ENCODE results near the gene PRLR. TPM values are rescaled to one million over a fixed set of nuclear protein-coding genes. Genes with fewer than 3 reads are reported as not detected.
"Not testable (repeated sequence)": the region's sequence is repeated elsewhere in the genome, so short reads cannot be mapped to it uniquely, and the experiment has no call there.

The PRLR gene
- total and polyA plus RNA-seq, 2 experiments from 2014 or later: 21.8 to 99.8 TPM

DNA sequence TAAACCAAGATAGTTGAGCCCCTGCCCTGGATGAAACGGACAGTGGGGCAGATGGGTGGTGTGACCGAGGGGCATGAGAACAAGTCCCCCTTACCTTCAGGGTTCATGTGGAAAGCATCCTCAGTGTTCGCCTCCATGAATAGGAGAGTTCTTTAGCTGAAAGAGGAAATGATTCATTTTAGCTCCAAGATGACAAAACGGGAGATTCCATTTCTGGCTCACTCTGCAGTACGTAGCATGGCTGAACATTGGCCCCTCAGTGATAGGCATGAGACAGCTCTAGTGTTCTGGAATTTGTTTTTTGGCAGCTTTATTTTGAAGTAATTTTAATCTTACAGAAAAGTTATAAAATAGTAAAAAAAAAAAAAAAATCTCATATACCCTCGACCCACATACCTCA is 112.3 kb downstream of the PRLR start:
- no peaks in the 10 kb centered on the region for H4K20me1 ChIP-seq (ENCODE audit: insufficient read depth, poor library complexity, severe bottlenecking)
- H3K36me3 ChIP-seq (replicated peaks; ENCODE audit: insufficient read depth, low read depth): no peaks in the 10 kb centered on the region
- WGBS (ENCODE audit: low lambda C conversion rate, missing lambda C conversion rate): 90% methylated on average over 6 of the region's 6 CpGs
- H3K9me3 ChIP-seq (ENCODE audit: low read depth): no peaks in the 10 kb centered on the region
- TF ChIP-seq EZH2 (IDR thresholded peaks at IDR 0.05; ENCODE audit: borderline replicate concordance) (no peak), EZH2phosphoT487 (IDR thresholded peaks at IDR 0.05; ENCODE audit: low read depth, severe bottlenecking, unreplicated experiment) (no peak)
- TF ChIP-seq, protein P1, sequence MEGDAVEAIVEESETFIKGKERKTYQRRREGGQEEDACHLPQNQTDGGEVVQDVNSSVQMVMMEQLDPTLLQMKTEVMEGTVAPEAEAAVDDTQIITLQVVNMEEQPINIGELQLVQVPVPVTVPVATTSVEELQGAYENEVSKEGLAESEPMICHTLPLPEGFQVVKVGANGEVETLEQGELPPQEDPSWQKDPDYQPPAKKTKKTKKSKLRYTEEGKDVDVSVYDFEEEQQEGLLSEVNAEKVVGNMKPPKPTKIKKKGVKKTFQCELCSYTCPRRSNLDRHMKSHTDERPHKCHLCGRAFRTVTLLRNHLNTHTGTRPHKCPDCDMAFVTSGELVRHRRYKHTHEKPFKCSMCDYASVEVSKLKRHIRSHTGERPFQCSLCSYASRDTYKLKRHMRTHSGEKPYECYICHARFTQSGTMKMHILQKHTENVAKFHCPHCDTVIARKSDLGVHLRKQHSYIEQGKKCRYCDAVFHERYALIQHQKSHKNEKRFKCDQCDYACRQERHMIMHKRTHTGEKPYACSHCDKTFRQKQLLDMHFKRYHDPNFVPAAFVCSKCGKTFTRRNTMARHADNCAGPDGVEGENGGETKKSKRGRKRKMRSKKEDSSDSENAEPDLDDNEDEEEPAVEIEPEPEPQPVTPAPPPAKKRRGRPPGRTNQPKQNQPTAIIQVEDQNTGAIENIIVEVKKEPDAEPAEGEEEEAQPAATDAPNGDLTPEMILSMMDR (IDR thresholded peaks at IDR 0.05; ENCODE audit: poor library complexity): no peak
- no peaks in the 10 kb centered on the region for H3K9me2 ChIP-seq (replicated peaks; ENCODE audit: insufficient read depth)
- H3K27me3 ChIP-seq: no peaks in the 10 kb centered on the region
- no peak for DNase-seq (ENCODE audit: low spot score)
- peaks cover 16% of the 10 kb centered on the region for H3K79me2 ChIP-seq
- H2AFZ ChIP-seq: no peak overlapping the region
- no peak overlapping the region for H3K4me3 ChIP-seq
- H3K4me1 ChIP-seq (ENCODE audit: insufficient read depth): no peaks in the 10 kb centered on the region
- no peak overlapping the region for H3K4me2 ChIP-seq
- no peak overlapping the region for H3K27ac ChIP-seq

GRCh38 chr5:35115920-35116319 is 114.4 kb downstream of the PRLR start:
- no peak overlapping the region for H2AFZ ChIP-seq

DNA sequence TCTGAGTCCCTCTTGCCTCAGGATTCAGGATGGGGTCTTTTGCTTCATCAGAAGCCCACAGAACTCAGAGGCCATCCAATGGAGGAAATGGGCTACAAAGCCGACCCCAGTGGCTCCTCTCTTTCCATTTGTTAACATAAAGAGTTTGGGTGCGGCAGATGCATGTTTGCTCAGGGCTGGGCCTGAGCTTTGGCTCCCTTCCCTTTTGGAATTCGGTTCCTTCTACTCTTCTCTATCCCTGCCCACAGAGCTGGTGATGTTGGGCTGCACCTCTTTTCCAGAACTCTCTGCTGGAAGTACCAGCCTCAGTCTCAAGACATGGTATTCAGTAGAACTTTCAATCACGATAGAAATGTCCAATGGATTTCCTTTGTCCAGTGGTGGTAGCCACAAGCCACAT is 115.6 kb downstream of the PRLR start:
- no peaks in the 10 kb centered on the region for H3K4me1 ChIP-seq (ENCODE audit: insufficient read depth)
- H3K4me2 ChIP-seq: no peak overlapping the region
- no peak for DNase-seq (ENCODE audit: low spot score)
- H4K20me1 ChIP-seq (ENCODE audit: insufficient read depth, poor library complexity, severe bottlenecking): no peaks in the 10 kb centered on the region
- no peak overlapping the region for H2AFZ ChIP-seq
- TF ChIP-seq EZH2 (IDR thresholded peaks at IDR 0.05; ENCODE audit: borderline replicate concordance) (no peak), EZH2phosphoT487 (IDR thresholded peaks at IDR 0.05; ENCODE audit: low read depth, severe bottlenecking, unreplicated experiment) (no peak)
- H3K4me3 ChIP-seq: no peak overlapping the region
- H3K27me3 ChIP-seq: no peaks in the 10 kb centered on the region
- peaks cover 6% of the 10 kb centered on the region for H3K79me2 ChIP-seq
- no peaks in the 10 kb centered on the region for H3K9me2 ChIP-seq (replicated peaks; ENCODE audit: insufficient read depth)
- WGBS (ENCODE audit: low lambda C conversion rate, missing lambda C conversion rate): 91% methylated on average over 4 of the region's 4 CpGs
- H3K36me3 ChIP-seq (replicated peaks; ENCODE audit: insufficient read depth, low read depth): no peaks in the 10 kb centered on the region
- H3K9me3 ChIP-seq (ENCODE audit: low read depth): no peaks in the 10 kb centered on the region
- H3K27ac ChIP-seq: no peak overlapping the region

More at GRCh38 chr5:35115920-35116319, 114.4 kb downstream of the PRLR start:
- Histone ChIP-seq H4K20me1 (ENCODE audit: insufficient read depth, poor library complexity, severe bottlenecking) (no peaks in the 10 kb centered on the region), H3K9me2 (replicated peaks; ENCODE audit: insufficient read depth) (no peaks in the 10 kb centered on the region), H3K9me3 (ENCODE audit: low read depth) (no peaks in the 10 kb centered on the region), H3K36me3 (replicated peaks; ENCODE audit: insufficient read depth, low read depth) (no peaks in the 10 kb centered on the region), H3K4me2 (no peak overlapping the region), H3K79me2 (peaks cover 10% of the 10 kb centered on the region), H3K4me3 (no peak overlapping the region), H3K27me3 (no peaks in the 10 kb centered on the region), H3K27ac (no peak overlapping the region), H3K4me1 (ENCODE audit: insufficient read depth) (no peaks in the 10 kb centered on the region)
- TF ChIP-seq, protein P1 (IDR thresholded peaks at IDR 0.05; ENCODE audit: poor library complexity): no peak
- TF ChIP-seq EZH2 (IDR thresholded peaks at IDR 0.05; ENCODE audit: borderline replicate concordance) (no peak), EZH2phosphoT487 (IDR thresholded peaks at IDR 0.05; ENCODE audit: low read depth, severe bottlenecking, unreplicated experiment) (no peak)
- DNase-seq (ENCODE audit: low spot score): no peak

- no peaks in the 10 kb centered on the region for H4K20me1 ChIP-seq (ENCODE audit: insufficient read depth, poor library complexity, severe bottlenecking)
- H3K4me3 ChIP-seq: no peak overlapping the region
- DNase-seq (ENCODE audit: low spot score): no peak
- H3K36me3 ChIP-seq (replicated peaks; ENCODE audit: insufficient read depth, low read depth): no peaks in the 10 kb centered on the region
- H3K27me3 ChIP-seq: no peaks in the 10 kb centered on the region
- H3K4me2 ChIP-seq: no peak overlapping the region
- H2AFZ ChIP-seq: no peak overlapping the region
- H3K9me2 ChIP-seq (replicated peaks; ENCODE audit: insufficient read depth): no peaks in the 10 kb centered on the region
- peaks cover 10% of the 10 kb centered on the region for H3K79me2 ChIP-seq
- WGBS (ENCODE audit: low lambda C conversion rate, missing lambda C conversion rate): 66% methylated on average over 4 of the region's 4 CpGs
- no peak overlapping the region for H3K27ac ChIP-seq
- no peaks in the 10 kb centered on the region for H3K4me1 ChIP-seq (ENCODE audit: insufficient read depth)
- no peaks in the 10 kb centered on the region for H3K9me3 ChIP-seq (ENCODE audit: low read depth)
- no peak for TF ChIP-seq EZH2phosphoT487 (IDR thresholded peaks at IDR 0.05; ENCODE audit: low read depth, severe bottlenecking, unreplicated experiment)
- no peak for TF ChIP-seq EZH2 (IDR thresholded peaks at IDR 0.05; ENCODE audit: borderline replicate concordance)
- TF ChIP-seq, protein P1 (IDR thresholded peaks at IDR 0.05; ENCODE audit: poor library complexity): no peak
Observed at GRCh38 chr5:35112300-35112699, 118.0 kb downstream of the PRLR start.

DNA sequence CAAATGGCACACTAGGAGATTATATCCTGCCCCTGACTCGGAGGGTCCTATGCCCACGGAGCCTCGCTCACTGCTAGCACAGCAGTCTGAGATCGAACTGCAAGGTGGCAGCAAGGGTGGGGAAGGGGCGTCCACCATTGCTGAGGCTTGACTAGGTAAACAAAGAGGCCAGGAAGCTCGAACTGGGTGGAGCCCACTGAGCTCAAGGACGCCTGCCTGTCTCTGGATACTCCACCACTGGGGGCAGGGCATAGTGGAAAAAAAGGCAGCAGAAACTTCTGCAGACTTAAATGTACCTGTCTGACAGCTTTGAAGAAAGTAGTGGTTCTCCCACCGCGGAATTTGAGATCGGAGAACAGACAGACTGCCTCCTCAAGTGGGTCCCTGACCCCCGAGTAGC is 125.7 kb downstream of the PRLR start:
- not testable (repeated sequence) for H3K4me3 ChIP-seq; H3K36me3 ChIP-seq (replicated peaks; ENCODE audit: insufficient read depth, low read depth); H3K9me2 ChIP-seq (replicated peaks; ENCODE audit: insufficient read depth); H3K27me3 ChIP-seq; H3K27ac ChIP-seq; H4K20me1 ChIP-seq (ENCODE audit: insufficient read depth, poor library complexity, severe bottlenecking); H3K9me3 ChIP-seq (ENCODE audit: low read depth); H2AFZ ChIP-seq; DNase-seq (ENCODE audit: low spot score); H3K4me1 ChIP-seq (ENCODE audit: insufficient read depth); H3K4me2 ChIP-seq
- WGBS (ENCODE audit: low lambda C conversion rate, missing lambda C conversion rate): 66% methylated on average over 11 of the region's 11 CpGs
- peaks cover 21% of the 10 kb centered on the region for H3K79me2 ChIP-seq

Data from hepatocyte (in vitro differentiated cells).